ENCODE data around the gene PPP4C.

DNA sequence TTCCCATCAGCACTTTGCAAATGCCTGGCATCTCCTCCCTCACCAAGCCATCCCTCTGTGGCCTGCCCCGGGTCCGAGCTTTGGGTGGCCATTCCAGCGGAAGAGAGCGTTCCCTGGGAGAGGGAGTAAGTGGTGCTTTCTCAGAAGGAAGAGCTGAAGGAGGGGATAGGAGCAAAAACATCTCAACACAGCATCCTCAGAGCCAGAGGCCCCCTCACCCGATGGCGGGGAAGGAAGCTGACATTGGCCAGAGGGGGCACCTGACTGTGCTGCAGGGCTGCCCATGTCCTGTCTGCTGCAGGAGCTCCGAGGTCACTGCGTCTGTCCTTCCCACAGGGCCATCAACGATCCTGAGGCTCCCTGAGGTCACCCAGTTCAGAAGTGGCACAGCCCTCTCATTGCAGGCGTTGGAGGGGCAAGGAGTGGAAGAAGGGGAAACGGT, 44.3 kb upstream of the PPP4C start:
- TF ChIP-seq, protein P1, sequence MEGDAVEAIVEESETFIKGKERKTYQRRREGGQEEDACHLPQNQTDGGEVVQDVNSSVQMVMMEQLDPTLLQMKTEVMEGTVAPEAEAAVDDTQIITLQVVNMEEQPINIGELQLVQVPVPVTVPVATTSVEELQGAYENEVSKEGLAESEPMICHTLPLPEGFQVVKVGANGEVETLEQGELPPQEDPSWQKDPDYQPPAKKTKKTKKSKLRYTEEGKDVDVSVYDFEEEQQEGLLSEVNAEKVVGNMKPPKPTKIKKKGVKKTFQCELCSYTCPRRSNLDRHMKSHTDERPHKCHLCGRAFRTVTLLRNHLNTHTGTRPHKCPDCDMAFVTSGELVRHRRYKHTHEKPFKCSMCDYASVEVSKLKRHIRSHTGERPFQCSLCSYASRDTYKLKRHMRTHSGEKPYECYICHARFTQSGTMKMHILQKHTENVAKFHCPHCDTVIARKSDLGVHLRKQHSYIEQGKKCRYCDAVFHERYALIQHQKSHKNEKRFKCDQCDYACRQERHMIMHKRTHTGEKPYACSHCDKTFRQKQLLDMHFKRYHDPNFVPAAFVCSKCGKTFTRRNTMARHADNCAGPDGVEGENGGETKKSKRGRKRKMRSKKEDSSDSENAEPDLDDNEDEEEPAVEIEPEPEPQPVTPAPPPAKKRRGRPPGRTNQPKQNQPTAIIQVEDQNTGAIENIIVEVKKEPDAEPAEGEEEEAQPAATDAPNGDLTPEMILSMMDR (IDR thresholded peaks at IDR 0.05) = no peak
- TF ChIP-seq POLR2A (IDR thresholded peaks at IDR 0.05) = no peak
